Lower leg skin (tissue), 3 donors: ENCODE data around the gene WRAP53.

Experiments used
- CTCF ChIP-seq, 3 donors: fragments of 450-650 bp; IDR thresholded peaks; one replicate each; pipeline ENCODE4 v1.5.1; 2016; ENCODE audit warnings: antibody characterized with exemption in 3 of 3, mild to moderate bottlenecking in 3 of 3, moderate library complexity in 2 of 3
- POLR2A ChIP-seq, 2 donors: fragments of 450-650 bp; IDR thresholded peaks; one replicate each; pipeline ENCODE4 v1.6.1; 2016 to 2017; ENCODE audit warnings: antibody characterized with exemption in 2 of 2, mild to moderate bottlenecking in 1 of 2, moderate library complexity in 1 of 2

GRCh38 chr17:7673239-7673638 lies 15.0 kb upstream of the WRAP53 start:
- TF ChIP-seq CTCF (IDR thresholded peaks at IDR 0.05) (no peak), POLR2A (IDR thresholded peaks at IDR 0.05) (no peak)
